ENCODE data around the gene PCDHA1.

PCDHA1 gene

DNA sequence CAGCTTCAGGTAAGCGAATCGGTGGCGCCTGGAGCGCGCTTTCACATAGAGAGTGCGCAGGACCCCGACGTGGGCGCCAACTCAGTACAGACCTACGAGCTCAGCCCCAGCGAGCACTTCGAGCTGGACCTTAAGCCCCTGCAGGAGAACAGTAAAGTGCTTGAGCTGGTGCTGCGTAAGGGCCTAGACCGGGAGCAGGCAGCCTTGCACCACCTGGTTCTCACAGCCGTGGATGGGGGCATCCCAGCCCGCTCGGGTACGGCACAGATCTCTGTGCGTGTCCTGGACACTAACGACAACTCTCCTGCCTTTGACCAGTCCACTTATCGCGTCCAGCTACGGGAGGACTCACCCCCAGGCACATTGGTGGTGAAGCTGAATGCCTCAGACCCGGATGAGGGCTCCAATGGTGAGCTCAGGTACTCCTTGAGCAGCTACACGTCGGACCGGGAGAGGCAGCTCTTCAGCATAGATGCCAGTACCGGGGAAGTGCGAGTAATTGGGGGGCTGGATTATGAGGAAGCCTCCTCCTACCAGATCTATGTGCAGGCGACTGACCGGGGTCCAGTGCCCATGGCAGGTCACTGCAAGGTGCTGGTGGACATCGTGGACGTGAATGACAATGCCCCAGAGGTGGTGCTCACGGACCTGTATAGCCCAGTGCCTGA, 181.4 kb downstream of the PCDHA1 start:
- H3K9me2 ChIP-seq (replicated peaks; ENCODE audit: control insufficient read depth, low read length): no peaks in the 10 kb centered on the region
- H3F3A ChIP-seq (ENCODE audit: control insufficient read depth, insufficient read depth): no peaks in the 10 kb centered on the region
- no peaks in the 10 kb centered on the region for H3K36me3 ChIP-seq (ENCODE audit: control insufficient read depth, low read length)
- peaks cover 4% of the 10 kb centered on the region; the same call in 1 of the 2 replicates for H3K27me3 ChIP-seq (ENCODE audit: control insufficient read depth, low read length)
- no peak overlapping the region for H3K4me2 ChIP-seq (ENCODE audit: low read length)
- H3K79me2 ChIP-seq (ENCODE audit: control insufficient read depth, low read length): no peaks in the 10 kb centered on the region
- H4K20me1 ChIP-seq (ENCODE audit: control insufficient read depth, insufficient read depth, low read depth, low read length): no peaks in the 10 kb centered on the region
- no peaks in the 10 kb centered on the region for H3K4me1 ChIP-seq (ENCODE audit: control insufficient read depth, low read length)
- H3K27ac ChIP-seq (ENCODE audit: low read depth, low read length): no peak overlapping the region
- H3K9me3 ChIP-seq (ENCODE audit: control insufficient read depth, insufficient read depth, low read length): peaks cover 7% of the 10 kb centered on the region; the same call in 1 of the 2 replicates
- H3K4me3 ChIP-seq (ENCODE audit: low read length): no peak overlapping the region
- TF ChIP-seq EZH2phosphoT487 (IDR thresholded peaks at IDR 0.05; ENCODE audit: borderline replicate concordance, low read length): no peak
- TF ChIP-seq, protein P1, sequence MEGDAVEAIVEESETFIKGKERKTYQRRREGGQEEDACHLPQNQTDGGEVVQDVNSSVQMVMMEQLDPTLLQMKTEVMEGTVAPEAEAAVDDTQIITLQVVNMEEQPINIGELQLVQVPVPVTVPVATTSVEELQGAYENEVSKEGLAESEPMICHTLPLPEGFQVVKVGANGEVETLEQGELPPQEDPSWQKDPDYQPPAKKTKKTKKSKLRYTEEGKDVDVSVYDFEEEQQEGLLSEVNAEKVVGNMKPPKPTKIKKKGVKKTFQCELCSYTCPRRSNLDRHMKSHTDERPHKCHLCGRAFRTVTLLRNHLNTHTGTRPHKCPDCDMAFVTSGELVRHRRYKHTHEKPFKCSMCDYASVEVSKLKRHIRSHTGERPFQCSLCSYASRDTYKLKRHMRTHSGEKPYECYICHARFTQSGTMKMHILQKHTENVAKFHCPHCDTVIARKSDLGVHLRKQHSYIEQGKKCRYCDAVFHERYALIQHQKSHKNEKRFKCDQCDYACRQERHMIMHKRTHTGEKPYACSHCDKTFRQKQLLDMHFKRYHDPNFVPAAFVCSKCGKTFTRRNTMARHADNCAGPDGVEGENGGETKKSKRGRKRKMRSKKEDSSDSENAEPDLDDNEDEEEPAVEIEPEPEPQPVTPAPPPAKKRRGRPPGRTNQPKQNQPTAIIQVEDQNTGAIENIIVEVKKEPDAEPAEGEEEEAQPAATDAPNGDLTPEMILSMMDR (IDR thresholded peaks at IDR 0.05; ENCODE audit: low read depth, low read length, poor library complexity, severe bottlenecking): no peak

DNA sequence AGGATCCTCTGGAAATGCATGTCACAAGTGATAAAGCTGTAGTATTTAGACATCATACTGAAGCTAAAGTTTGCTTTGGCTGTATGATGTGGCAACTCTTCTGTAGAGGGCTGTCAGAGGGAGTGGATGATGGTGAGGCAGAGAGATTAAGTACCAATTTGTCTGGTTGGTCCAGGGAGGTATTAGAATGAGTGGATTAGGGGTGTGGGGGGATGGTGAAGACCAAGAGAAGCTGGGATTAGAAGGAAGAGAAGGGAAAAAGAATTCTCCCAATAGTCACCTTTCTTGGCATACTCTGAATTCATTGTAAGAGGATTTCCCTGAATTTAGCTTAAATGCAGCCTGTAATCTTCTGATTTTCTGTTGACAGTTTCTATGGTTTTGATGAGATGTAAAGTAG, 183.9 kb downstream of the PCDHA1 start:
- no peaks in the 10 kb centered on the region for H3K79me2 ChIP-seq (ENCODE audit: control insufficient read depth, low read length)
- no peaks in the 10 kb centered on the region for H3K9me2 ChIP-seq (replicated peaks; ENCODE audit: control insufficient read depth, low read length)
- H3K4me2 ChIP-seq (ENCODE audit: low read length): no peak overlapping the region
- no peaks in the 10 kb centered on the region for H4K20me1 ChIP-seq (ENCODE audit: control insufficient read depth, insufficient read depth, low read depth, low read length)
- TF ChIP-seq, protein P1 (IDR thresholded peaks at IDR 0.05; ENCODE audit: low read depth, low read length, poor library complexity, severe bottlenecking): no peak
- TF ChIP-seq EZH2phosphoT487 (IDR thresholded peaks at IDR 0.05; ENCODE audit: borderline replicate concordance, low read length): no peak
- H3K27me3 ChIP-seq (ENCODE audit: control insufficient read depth, low read length): peaks cover 2% of the 10 kb centered on the region; the same call in 1 of the 2 replicates
- no peaks in the 10 kb centered on the region for H3K4me1 ChIP-seq (ENCODE audit: control insufficient read depth, low read length)
- H3K9me3 ChIP-seq (ENCODE audit: control insufficient read depth, insufficient read depth, low read length): peaks cover 7% of the 10 kb centered on the region; the same call in 1 of the 2 replicates
- H3K4me3 ChIP-seq (ENCODE audit: low read length): no peak overlapping the region
- H3K27ac ChIP-seq (ENCODE audit: low read depth, low read length): no peak overlapping the region
- no peaks in the 10 kb centered on the region for H3K36me3 ChIP-seq (ENCODE audit: control insufficient read depth, low read length)
- no peaks in the 10 kb centered on the region for H3F3A ChIP-seq (ENCODE audit: control insufficient read depth, insufficient read depth)

DNA sequence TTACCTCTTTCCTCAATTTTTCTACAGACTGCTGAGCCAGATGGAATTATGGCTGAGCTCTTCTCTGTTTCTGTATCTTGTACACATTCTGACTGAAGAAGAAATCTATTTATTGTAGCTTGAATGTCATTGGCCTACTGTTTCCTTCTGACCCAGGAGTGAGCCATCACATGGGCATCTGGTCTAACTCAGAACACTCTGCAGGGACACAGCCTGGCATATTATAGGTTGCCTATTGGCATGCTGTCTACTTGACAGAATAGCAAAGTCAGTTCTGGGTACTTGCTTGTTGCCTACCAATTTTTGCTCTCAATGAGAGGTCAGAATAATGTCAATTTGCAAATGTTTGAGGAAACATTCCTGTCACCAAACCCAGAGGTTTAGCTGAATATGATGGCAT, 187.6 kb downstream of the PCDHA1 start:
- Histone ChIP-seq H3K9me3 (ENCODE audit: control insufficient read depth, insufficient read depth, low read length) (no peaks in the 10 kb centered on the region), H3K27me3 (ENCODE audit: control insufficient read depth, low read length) (no peaks in the 10 kb centered on the region), H3K9me2 (replicated peaks; ENCODE audit: control insufficient read depth, low read length) (no peaks in the 10 kb centered on the region), H3K4me1 (ENCODE audit: control insufficient read depth, low read length) (no peaks in the 10 kb centered on the region), H3K27ac (ENCODE audit: low read depth, low read length) (no peak overlapping the region), H3K4me3 (ENCODE audit: low read length) (no peak overlapping the region), H4K20me1 (ENCODE audit: control insufficient read depth, insufficient read depth, low read depth, low read length) (no peaks in the 10 kb centered on the region), H3K79me2 (ENCODE audit: control insufficient read depth, low read length) (no peaks in the 10 kb centered on the region), H3K36me3 (ENCODE audit: control insufficient read depth, low read length) (no peaks in the 10 kb centered on the region), H3F3A (ENCODE audit: control insufficient read depth, insufficient read depth) (no peaks in the 10 kb centered on the region), H3K4me2 (ENCODE audit: low read length) (no peak overlapping the region)
- TF ChIP-seq EZH2phosphoT487 (IDR thresholded peaks at IDR 0.05; ENCODE audit: borderline replicate concordance, low read length): no peak
- TF ChIP-seq, protein P1 (IDR thresholded peaks at IDR 0.05; ENCODE audit: low read depth, low read length, poor library complexity, severe bottlenecking): no peak

Data from DOHH2 (cell line).